ENCODE results near the gene FAM81A.

DNA sequence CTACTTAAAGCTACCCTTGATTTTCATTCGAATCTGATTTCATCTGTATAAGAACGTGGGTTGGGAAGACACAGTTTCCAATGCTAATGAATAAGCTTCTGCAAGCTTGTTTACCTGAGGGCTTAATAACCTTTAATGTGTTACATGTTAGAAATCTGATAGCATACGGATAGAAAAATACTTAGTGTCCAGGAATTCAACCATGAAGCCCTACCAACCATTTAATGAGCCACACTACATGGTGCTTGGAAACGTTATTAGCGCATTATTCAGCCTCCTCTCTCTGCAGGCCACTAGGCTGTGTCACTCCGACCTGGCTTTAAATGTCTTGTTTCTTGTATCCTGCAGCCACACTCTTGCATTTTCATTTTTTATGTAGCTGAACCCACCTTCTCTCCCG lies 1.6 kb downstream of the FAM81A start:
- TF ChIP-seq, protein P1, sequence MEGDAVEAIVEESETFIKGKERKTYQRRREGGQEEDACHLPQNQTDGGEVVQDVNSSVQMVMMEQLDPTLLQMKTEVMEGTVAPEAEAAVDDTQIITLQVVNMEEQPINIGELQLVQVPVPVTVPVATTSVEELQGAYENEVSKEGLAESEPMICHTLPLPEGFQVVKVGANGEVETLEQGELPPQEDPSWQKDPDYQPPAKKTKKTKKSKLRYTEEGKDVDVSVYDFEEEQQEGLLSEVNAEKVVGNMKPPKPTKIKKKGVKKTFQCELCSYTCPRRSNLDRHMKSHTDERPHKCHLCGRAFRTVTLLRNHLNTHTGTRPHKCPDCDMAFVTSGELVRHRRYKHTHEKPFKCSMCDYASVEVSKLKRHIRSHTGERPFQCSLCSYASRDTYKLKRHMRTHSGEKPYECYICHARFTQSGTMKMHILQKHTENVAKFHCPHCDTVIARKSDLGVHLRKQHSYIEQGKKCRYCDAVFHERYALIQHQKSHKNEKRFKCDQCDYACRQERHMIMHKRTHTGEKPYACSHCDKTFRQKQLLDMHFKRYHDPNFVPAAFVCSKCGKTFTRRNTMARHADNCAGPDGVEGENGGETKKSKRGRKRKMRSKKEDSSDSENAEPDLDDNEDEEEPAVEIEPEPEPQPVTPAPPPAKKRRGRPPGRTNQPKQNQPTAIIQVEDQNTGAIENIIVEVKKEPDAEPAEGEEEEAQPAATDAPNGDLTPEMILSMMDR (IDR thresholded peaks at IDR 0.05; ENCODE audit: borderline replicate concordance, extremely low read depth, low read length, poor library complexity, severe bottlenecking) = no peak
- no peak for TF ChIP-seq EZH2 (IDR thresholded peaks at IDR 0.05; ENCODE audit: borderline replicate concordance, low read depth, low read length, severe bottlenecking)
